ENCODE results near the gene MANEAL.

DNA sequence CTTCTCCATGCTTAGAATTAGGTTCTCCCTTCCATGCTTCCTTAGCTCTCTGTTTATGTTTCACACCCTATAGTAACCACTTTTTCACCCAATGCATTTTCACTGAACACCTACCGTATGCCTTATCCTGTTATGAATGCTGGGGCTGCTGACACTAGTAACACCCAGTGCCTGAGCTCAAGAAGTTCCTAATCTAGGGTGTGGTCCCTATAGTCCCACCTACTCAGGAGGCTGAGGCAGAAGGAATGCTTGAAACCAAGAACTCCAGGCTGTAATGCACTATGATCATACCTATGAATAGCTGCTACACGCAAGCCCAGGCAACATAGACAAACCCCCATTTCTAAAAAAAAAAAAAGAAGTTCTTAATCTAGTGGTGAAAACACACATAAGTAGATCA, 34.2 kb upstream of the MANEAL start:
- TF ChIP-seq, protein P1, sequence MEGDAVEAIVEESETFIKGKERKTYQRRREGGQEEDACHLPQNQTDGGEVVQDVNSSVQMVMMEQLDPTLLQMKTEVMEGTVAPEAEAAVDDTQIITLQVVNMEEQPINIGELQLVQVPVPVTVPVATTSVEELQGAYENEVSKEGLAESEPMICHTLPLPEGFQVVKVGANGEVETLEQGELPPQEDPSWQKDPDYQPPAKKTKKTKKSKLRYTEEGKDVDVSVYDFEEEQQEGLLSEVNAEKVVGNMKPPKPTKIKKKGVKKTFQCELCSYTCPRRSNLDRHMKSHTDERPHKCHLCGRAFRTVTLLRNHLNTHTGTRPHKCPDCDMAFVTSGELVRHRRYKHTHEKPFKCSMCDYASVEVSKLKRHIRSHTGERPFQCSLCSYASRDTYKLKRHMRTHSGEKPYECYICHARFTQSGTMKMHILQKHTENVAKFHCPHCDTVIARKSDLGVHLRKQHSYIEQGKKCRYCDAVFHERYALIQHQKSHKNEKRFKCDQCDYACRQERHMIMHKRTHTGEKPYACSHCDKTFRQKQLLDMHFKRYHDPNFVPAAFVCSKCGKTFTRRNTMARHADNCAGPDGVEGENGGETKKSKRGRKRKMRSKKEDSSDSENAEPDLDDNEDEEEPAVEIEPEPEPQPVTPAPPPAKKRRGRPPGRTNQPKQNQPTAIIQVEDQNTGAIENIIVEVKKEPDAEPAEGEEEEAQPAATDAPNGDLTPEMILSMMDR (IDR thresholded peaks at IDR 0.05; ENCODE audit: insufficient read depth, low read depth, low read length), result no peak
- no peak for TF ChIP-seq EZH2 (IDR thresholded peaks at IDR 0.05; ENCODE audit: insufficient read depth, low read length)

Data from astrocyte (in vitro differentiated cells and primary cell).